Suprapubic skin (tissue), 4 donors: Measurements from ENCODE around the gene ABI3BP. TPM values are rescaled to one million over a fixed set of nuclear protein-coding genes. Genes with fewer than 3 reads are reported as not detected.

Experiments used
- DNase-seq, 2 donors: peaks; one replicate each; pipeline ENCODE4 v3.0.0-alpha.2; 2019; ENCODE audit warnings: low spot score in 2 of 2
- H3K27ac ChIP-seq: fragments of 200-600 bp; sonication (generic); one replicate; pipeline ENCODE4 v1.5.1; 2019
- H3K27me3 ChIP-seq: fragments of 200-600 bp; sonication (generic); one replicate; pipeline ENCODE4 v1.5.1; 2019
- H3K36me3 ChIP-seq: fragments of 200-600 bp; sonication (generic); one replicate; pipeline ENCODE4 v1.5.1; 2019
- H3K4me1 ChIP-seq: fragments of 200-600 bp; sonication (generic); one replicate; pipeline ENCODE4 v1.5.1; 2019
- H3K4me3 ChIP-seq: fragments of 200-600 bp; sonication (generic); one replicate; pipeline ENCODE4 v1.5.1; 2019; ENCODE audit warnings: mild to moderate bottlenecking
- H3K9me3 ChIP-seq: fragments of 200-600 bp; sonication (generic); one replicate; pipeline ENCODE4 v1.5.1; 2019
- CTCF ChIP-seq, 2 donors: fragments of 200-600 bp in 1 of 2; fragments of 450-650 bp in 1 of 2; sonication (generic) in 1 of 2; IDR thresholded peaks; one replicate each; pipeline ENCODE4 v1.5.1; 2016 to 2019; ENCODE audit warnings: antibody characterized with exemption in 2 of 2, mild to moderate bottlenecking in 1 of 2, moderate library complexity in 1 of 2
- EP300 ChIP-seq: sonication (generic); formaldehyde crosslinking; IDR thresholded peaks from one replicate; pipeline ENCODE4 v1.6.1; 2017; ENCODE audit warnings: antibody characterized with exemption
- POLR2A ChIP-seq, 2 donors: fragments of 450-650 bp; IDR thresholded peaks; one replicate each; pipeline ENCODE4 v1.6.1; 2017; ENCODE audit warnings: antibody characterized with exemption in 2 of 2, mild to moderate bottlenecking in 2 of 2, moderate library complexity in 2 of 2
- POLR2AphosphoS5 ChIP-seq, 3 donors: sonication (generic); formaldehyde crosslinking; IDR thresholded peaks; one replicate each; pipeline ENCODE4 v1.6.1; 2017; ENCODE audit warnings: antibody characterized with exemption in 3 of 3
- WGBS: methylation state at CpG from one replicate; pipeline ENCODE4 v1.1.5; 2018; 5-methylcytosine and 5-hydroxymethylcytosine counted together
- total RNA-seq, 4 donors: library from RNA; depleted of rRNA; stranded (reverse); fragments of >200 nt; gene quantifications; one replicate each; pipeline ENCODE4 v1.1.0, GENCODE V29; 2016

The ABI3BP gene
- total RNA-seq, 4 donors from 2014 or later = 20.6 to 54.4 (median 38.4) TPM

GRCh38 chr3:100754563-100755334, 238.5 kb downstream of the ABI3BP start:
- no peaks in the 10 kb centered on the region for H3K9me3 ChIP-seq
- TF ChIP-seq POLR2A (IDR thresholded peaks at IDR 0.05) (no peak), POLR2AphosphoS5 (IDR thresholded peaks at IDR 0.05) (no peak), EP300 (no peak)
- H3K4me1 ChIP-seq = no peaks in the 10 kb centered on the region
- H3K36me3 ChIP-seq = peaks cover 49% of the 10 kb centered on the region
- no peaks in the 10 kb centered on the region for H3K27me3 ChIP-seq
- WGBS = 81% methylated on average over 3 of the region's 3 CpGs
- H3K27ac ChIP-seq = no peak overlapping the region
- no peak overlapping the region for H3K4me3 ChIP-seq
- no peak for DNase-seq

DNA sequence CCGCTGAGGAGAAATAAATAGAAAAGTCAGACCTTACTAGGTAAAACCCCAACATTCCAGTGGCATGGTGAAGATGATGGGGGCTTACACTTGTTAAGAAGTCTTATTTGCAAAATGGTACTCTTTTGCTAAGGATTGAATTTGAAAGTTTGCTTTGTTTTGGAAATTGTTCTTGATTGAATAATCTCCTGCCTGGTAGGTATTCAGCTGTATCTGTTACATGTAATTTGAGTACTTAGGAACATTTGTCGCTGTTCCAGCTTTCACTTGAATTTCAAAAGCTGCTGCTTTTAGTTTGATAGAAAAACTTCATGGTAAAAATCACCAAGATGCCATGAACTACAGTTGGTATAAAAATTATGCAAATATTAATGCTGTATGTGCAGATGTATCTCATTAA, 239.4 kb downstream of the ABI3BP start:
- Histone ChIP-seq H3K4me3 (no peak overlapping the region), H3K36me3 (peaks cover 53% of the 10 kb centered on the region), H3K9me3 (no peaks in the 10 kb centered on the region), H3K27me3 (no peaks in the 10 kb centered on the region), H3K4me1 (no peaks in the 10 kb centered on the region), H3K27ac (no peak overlapping the region)
- 94% methylated on average over 2 of the region's 2 CpGs for WGBS
- TF ChIP-seq EP300 (no peak), POLR2AphosphoS5 (IDR thresholded peaks at IDR 0.05) (no peak), CTCF (IDR thresholded peaks at IDR 0.05) (no peak), POLR2A (IDR thresholded peaks at IDR 0.05) (no peak)
- DNase-seq = no peak

DNA sequence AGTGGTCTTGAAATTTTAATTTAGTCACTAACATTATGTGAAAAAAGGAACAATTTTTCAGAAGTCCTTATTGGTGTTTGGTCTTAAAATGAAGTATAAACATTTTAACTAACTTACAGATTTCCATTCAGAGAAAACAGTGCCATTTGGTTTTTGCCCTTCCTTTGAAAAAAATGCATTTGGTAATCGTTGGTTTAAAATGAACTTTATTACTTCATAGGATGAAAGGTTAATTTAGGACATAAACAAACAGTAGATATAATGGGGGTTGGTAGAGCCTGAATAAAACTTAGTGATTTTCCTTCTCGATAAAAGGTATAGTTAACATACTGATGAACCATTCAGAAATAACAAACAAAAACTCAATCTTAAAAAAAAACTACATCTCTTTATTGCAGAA, 244.3 kb downstream of the ABI3BP start:
- no peak for DNase-seq
- 57% methylated on average over 2 of the region's 2 CpGs for WGBS
- no peak overlapping the region for H3K4me3 ChIP-seq
- H3K27me3 ChIP-seq = no peaks in the 10 kb centered on the region
- H3K27ac ChIP-seq = no peak overlapping the region
- H3K36me3 ChIP-seq = peaks cover 82% of the 10 kb centered on the region
- no peaks in the 10 kb centered on the region for H3K9me3 ChIP-seq
- no peaks in the 10 kb centered on the region for H3K4me1 ChIP-seq
- TF ChIP-seq POLR2AphosphoS5 (IDR thresholded peaks at IDR 0.05) (no peak), CTCF (IDR thresholded peaks at IDR 0.05) (no peak), POLR2A (IDR thresholded peaks at IDR 0.05) (no peak), EP300 (no peak)

GRCh38 chr3:100748220-100748619, 245.0 kb downstream of the ABI3BP start:
- WGBS = 98% methylated on average over 6 of the region's 6 CpGs
- no peak for DNase-seq
- Histone ChIP-seq H3K36me3 (peaks cover 75% of the 10 kb centered on the region), H3K27me3 (no peaks in the 10 kb centered on the region), H3K9me3 (no peaks in the 10 kb centered on the region), H3K27ac (no peak overlapping the region), H3K4me1 (no peaks in the 10 kb centered on the region), H3K4me3 (no peak overlapping the region)
- no peak for TF ChIP-seq EP300
- no peak for TF ChIP-seq POLR2A (IDR thresholded peaks at IDR 0.05)
- TF ChIP-seq POLR2AphosphoS5 (IDR thresholded peaks at IDR 0.05) = no peak
- no peak for TF ChIP-seq CTCF (IDR thresholded peaks at IDR 0.05)

DNA sequence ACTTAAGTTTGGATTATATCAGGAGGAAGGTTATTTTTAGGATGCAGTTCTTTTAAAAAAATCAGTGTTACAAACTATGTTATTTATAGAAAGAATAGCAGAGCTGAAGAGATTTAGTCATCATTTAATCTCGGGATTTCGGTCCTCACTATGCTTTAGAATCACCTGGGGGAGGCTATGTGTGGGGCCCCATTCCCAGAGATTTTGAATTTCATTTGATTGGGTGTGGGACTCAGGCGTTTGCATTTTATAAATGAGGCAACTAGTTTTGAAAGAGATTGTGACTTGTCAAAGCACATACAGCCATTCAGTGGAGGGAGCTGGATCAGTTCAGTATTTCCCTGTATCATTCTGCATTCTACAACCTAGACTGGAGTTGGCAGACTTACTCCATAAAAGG, 247.1 kb downstream of the ABI3BP start:
- 77% methylated on average over 3 of the region's 3 CpGs for WGBS

More for the DNA sequence above, 247.1 kb downstream of the ABI3BP start:
- DNase-seq = no peak
- Histone ChIP-seq H3K4me3 (no peak overlapping the region), H3K27me3 (no peaks in the 10 kb centered on the region), H3K9me3 (no peaks in the 10 kb centered on the region), H3K4me1 (no peaks in the 10 kb centered on the region), H3K36me3 (peaks cover 72% of the 10 kb centered on the region), H3K27ac (no peak overlapping the region)
- TF ChIP-seq EP300 (no peak), CTCF (IDR thresholded peaks at IDR 0.05) (no peak), POLR2A (IDR thresholded peaks at IDR 0.05) (no peak), POLR2AphosphoS5 (IDR thresholded peaks at IDR 0.05) (no peak)
